K562 (cell line): ENCODE results near the gene TSGA10. TPM values are rescaled to one million over a fixed set of nuclear protein-coding genes. Genes with fewer than 3 reads are reported as not detected.

ENCODE experiments used
- ATAC-seq: fragments of 200-7000 bp; cut with Tn5 transposase; 3 replicates; pipeline ENCODE4 v1.9.1; 2020; ENCODE audit warnings: moderate library complexity
- BruUV-seq: library from RNA; stranded (reverse); fragments of 400-500 nt; replicated peaks from 2 replicates; lab custom pipeline; 2021; lab: Mats Ljungman, UMichigan
- CTCF ChIA-PET: fragments of 300-600 bp; formaldehyde crosslinking; extraction: SDS; loops from one replicate; lab custom pipeline; 2021; ENCODE audit warnings: low intra/inter-chr PET ratio; lab: Yijun Ruan, JAX
- POLR2A ChIA-PET: fragments of 300-600, 350-650 bp; sonication (Branson Sonifier 250); formaldehyde crosslinking; extraction: SDS; loops from one replicate; lab custom pipeline; 2021; ENCODE audit warnings: antibody characterized with exemption, inconsistent platforms; lab: Yijun Ruan, JAX
- DNase-seq, 4 experiments: peaks; one replicate each; pipeline versions ENCODE4 v3.0.0 to v3.0.0-alpha.2; 2011 to 2018; ENCODE audit warnings: low spot score in 3 of 4, mixed read lengths in 3 of 4; ENCODE audit errors: extremely low read depth in 1 of 4
- FAIRE-seq: peaks from 2 replicates; lab custom pipeline; 2011; peaks lifted over from hg19 to GRCh38; lab: Jason Lieb, UNC
- H2AFZ ChIP-seq: 2 replicates; pipeline ENCODE4 v1.6.0; 2011; ENCODE audit warnings: low read depth, low read length, control low read depth, inconsistent platforms
- H3K27ac ChIP-seq: fragments of 200-600 bp; 3 replicates; pipeline ENCODE4 v1.8.0; 2011; ENCODE audit warnings: low read depth, mild to moderate bottlenecking, control low read depth, inconsistent platforms, low read length, moderate library complexity, mixed read lengths; ENCODE audit errors: extremely low read depth
- H3K27me3 ChIP-seq, 2 experiments: fragments of 300-600 bp in 1 of 2; 2 replicates in 1 of 2; 3 replicates in 1 of 2; pipeline versions ENCODE4 v1.6.0 to v1.8.0; 2011; ENCODE audit warnings: inconsistent platforms in 2 of 2, low read length in 2 of 2, mild to moderate bottlenecking in 1 of 2, mixed read lengths in 1 of 2, moderate library complexity in 1 of 2; ENCODE audit not compliant: control insufficient read depth in 2 of 2, insufficient read depth in 2 of 2
- H3K36me3 ChIP-seq: fragments of 300-600 bp; 3 replicates; pipeline ENCODE4 v1.8.0; 2011; ENCODE audit warnings: mild to moderate bottlenecking, low read length, inconsistent platforms; ENCODE audit not compliant: control insufficient read depth, insufficient read depth
- H3K4me1 ChIP-seq, 2 experiments: fragments of 200-600 bp in 1 of 2; replicated peaks in 1 of 2; 2 replicates in 1 of 2; 3 replicates in 1 of 2; pipeline versions ENCODE4 v1.5.1 to v1.8.0; 2011; ENCODE audit warnings: inconsistent platforms in 2 of 2, low read length in 2 of 2, mild to moderate bottlenecking in 1 of 2, mixed read lengths in 1 of 2, moderate library complexity in 1 of 2; ENCODE audit not compliant: control insufficient read depth in 2 of 2, insufficient read depth in 2 of 2
- H3K4me2 ChIP-seq: 2 replicates; pipeline ENCODE4 v1.6.1; 2011; ENCODE audit warnings: low read length, control low read depth, inconsistent platforms, mixed read lengths; ENCODE audit not compliant: insufficient read depth
- H3K4me3 ChIP-seq: fragments of 200-600 bp; sonication (generic), shearing (Covaris generic); 2 replicates; pipeline ENCODE4 v1.5.1; 2016; ENCODE audit warnings: control low read depth, inconsistent platforms
- H3K79me2 ChIP-seq: fragments of 200-600 bp; 3 replicates; pipeline ENCODE4 v1.8.0; 2011; ENCODE audit warnings: low read length, inconsistent platforms; ENCODE audit not compliant: control insufficient read depth, insufficient read depth
- H3K9ac ChIP-seq, 2 experiments: 2 replicates each; pipeline versions ENCODE4 v1.6.0 to v1.6.1; 2011; ENCODE audit warnings: low read depth in 2 of 2, low read length in 2 of 2, control low read depth in 1 of 2, inconsistent platforms in 1 of 2, mild to moderate bottlenecking in 1 of 2, mixed read lengths in 1 of 2; ENCODE audit not compliant: insufficient read depth in 1 of 2
- H3K9me1 ChIP-seq: one replicate; pipeline ENCODE4 v1.6.0; 2011; ENCODE audit warnings: inconsistent platforms, mild to moderate bottlenecking, low read length, moderate library complexity; ENCODE audit not compliant: control insufficient read depth, insufficient read depth
- H3K9me3 ChIP-seq: replicated peaks from 2 replicates; pipeline ENCODE4 v1.5.1; 2011; ENCODE audit warnings: low read depth, low read length, inconsistent platforms; ENCODE audit not compliant: control insufficient read depth, insufficient read depth
- H4K20me1 ChIP-seq: replicated peaks from 2 replicates; pipeline ENCODE4 v1.6.1; 2011; ENCODE audit warnings: low read length, inconsistent platforms, mixed read lengths; ENCODE audit not compliant: control insufficient read depth, insufficient read depth
- CBFB ChIP-seq: sonication (generic); formaldehyde crosslinking; IDR thresholded peaks from 2 replicates; pipeline ENCODE4 v1.4.0; 2020; ENCODE audit warnings: mild to moderate bottlenecking, missing genetic modification reagents
- EP400 ChIP-seq: fragments of 450-650 bp; IDR thresholded peaks from 2 replicates; pipeline ENCODE4 v1.6.1; 2017; ENCODE audit warnings: antibody characterized with exemption, mild to moderate bottlenecking, moderate library complexity
- GTF2F1 ChIP-seq: IDR thresholded peaks from 2 replicates; pipeline ENCODE4 v1.6.1; 2011; ENCODE audit warnings: low read depth, low read length, improper control_type of control experiment
- HMG20A ChIP-seq: fragments of 450-650 bp; formaldehyde crosslinking; conservative IDR thresholded peaks from 2 replicates; pipeline ENCODE4 v1.4.0; 2020; ENCODE audit warnings: mild to moderate bottlenecking, mixed read lengths
- HNRNPH1 ChIP-seq: fragments of 200-400 bp; formaldehyde crosslinking; optimal IDR thresholded peaks from 2 replicates; pipeline ENCODE3; 2017; ENCODE audit warnings: low read depth, mild to moderate bottlenecking, low read length, moderate library complexity
- HOXB6 ChIP-seq: fragments of 250-450 bp; sonication (Bioruptor Pico); IDR thresholded peaks from 2 replicates; pipeline ENCODE4 v1.5.1; 2022; ENCODE audit warnings: mild to moderate bottlenecking, borderline replicate concordance
- KDM4B ChIP-seq, 2 experiments: fragments of 450-650 bp in 1 of 2; sonication (generic) in 1 of 2; IDR thresholded peaks; 2 replicates each; pipeline ENCODE4 v1.6.1; 2016 to 2017; ENCODE audit warnings: borderline replicate concordance in 2 of 2, antibody characterized with exemption in 1 of 2, low read depth in 1 of 2, mild to moderate bottlenecking in 1 of 2
- MAZ ChIP-seq, 2 experiments: fragments of 450-650 bp in 1 of 2; sonication (generic) in 1 of 2; formaldehyde crosslinking; IDR thresholded peaks in 1 of 2; conservative IDR thresholded peaks in 1 of 2; 2 replicates each; pipeline versions ENCODE4 v1.4.0 to v1.5.0; 2020; ENCODE audit warnings: mild to moderate bottlenecking in 1 of 2, missing genetic modification reagents in 1 of 2
- MCM7 ChIP-seq, 2 experiments: fragments of 450-650 bp; IDR thresholded peaks; 2 replicates each; pipeline ENCODE4 v1.6.1; 2016 to 2018
- NFATC3 ChIP-seq: fragments of 450-650 bp; IDR thresholded peaks from 2 replicates; pipeline ENCODE4 v1.6.1; 2017; ENCODE audit warnings: mild to moderate bottlenecking
- PCBP1 ChIP-seq: fragments of 200-400 bp; formaldehyde crosslinking; IDR thresholded peaks from 2 replicates; pipeline ENCODE4 v1.6.1; 2018; ENCODE audit warnings: mild to moderate bottlenecking, low read depth, low read length; ENCODE audit not compliant: poor library complexity, severe bottlenecking
- RFX1 ChIP-seq: fragments of 450-650 bp; IDR thresholded peaks from 2 replicates; pipeline ENCODE4 v1.6.1; 2016; ENCODE audit warnings: mild to moderate bottlenecking, moderate library complexity
- TEAD4 ChIP-seq, 2 experiments: sonication (generic) in 1 of 2; formaldehyde crosslinking in 1 of 2; IDR thresholded peaks; 2 replicates each; pipeline versions ENCODE4 v1.6.1 to v1.8.0; 2012 to 2022; ENCODE audit warnings: borderline replicate concordance in 1 of 2, inconsistent platforms in 1 of 2, low read length in 1 of 2, mild to moderate bottlenecking in 1 of 2, missing genetic modification reagents in 1 of 2
- ZNF12 ChIP-seq: sonication (generic); formaldehyde crosslinking; IDR thresholded peaks from 2 replicates; pipeline ENCODE4 v1.4.0; 2020; ENCODE audit warnings: mild to moderate bottlenecking, missing genetic modification reagents
- ZNF551 ChIP-seq: fragments of 250-450 bp; sonication (Bioruptor Pico); IDR thresholded peaks from 2 replicates; pipeline ENCODE4 v1.5.0; 2021; ENCODE audit warnings: mild to moderate bottlenecking, moderate library complexity
- WGBS: fragments of 100-300 bp; shearing (Covaris generic); methylation state at CpG from one replicate; pipeline ENCODE4 v1.1.6; 2016; ENCODE audit warnings: low coverage, mixed read lengths; ENCODE audit not compliant: insufficient coverage; ENCODE audit errors: missing lambda C conversion rate; 5-methylcytosine and 5-hydroxymethylcytosine counted together
- in situ Hi-C: fragments of 300-500 bp; cut with MboI; formaldehyde crosslinking; loops from 4 replicates; pipeline ENCODE4 v1.15.0; 2018; ENCODE audit warnings: inconsistent platforms, mixed read lengths
- intact Hi-C: fragments of 100-400 bp; cut with micrococcal nuclease; formaldehyde crosslinking; loops from 2 replicates; pipeline ENCODE4 v1.14.2; 2022
- polyA plus RNA-seq, 8 experiments: library from polyadenylated mRNA; depleted of rRNA in 4 of 8; stranded (reverse) in 5 of 8; unstranded in 3 of 8; fragments of >200 nt; fragmentation: Nextera tagmentation in 2 of 8; fragmentation: Illumina TruSeq in 1 of 8; extraction: Ambion mirVana in 2 of 8; extraction: Trizol in 1 of 8; gene quantifications; 2 replicates each; pipeline versions ENCODE4 v1.2.1 to v1.2.3, GENCODE V29; 2011 to 2014; ENCODE audit warnings: inconsistent platforms in 1 of 8, missing spikeins in 1 of 8
- total RNA-seq, 7 experiments: library from RNA; depleted of rRNA in 6 of 7; stranded (reverse); fragments of >200 nt in 6 of 7; fragmentation: Illumina TruSeq in 2 of 7; extraction: Trizol in 2 of 7; gene quantifications; 2 replicates each; pipeline versions ENCODE4 v1.2.1 to v1.2.3, GENCODE V29; 2011 to 2021; ENCODE audit warnings: low replicate concordance in 1 of 7
- TF ChIP-seq, protein P1 (sequence below): conservative IDR thresholded peaks from 2 replicates; pipeline ENCODE4 v1.6.1; 2011; ENCODE audit warnings: low read depth, mild to moderate bottlenecking, low read length; ENCODE audit not compliant: control insufficient read depth
- TF ChIP-seq, protein P2 (sequence below): fragments of 450-650 bp; IDR thresholded peaks from 2 replicates; pipeline ENCODE4 v1.7.1; 2018; ENCODE audit warnings: mild to moderate bottlenecking, low read depth; ENCODE audit not compliant: partially characterized antibody

TSGA10 gene
- total and polyA plus RNA-seq, 9 of the 15 experiments (the other 6 are each of a cell fraction or from before 2014, with no cell fraction given): 2.1 to 11.3 (median 3.2) TPM

DNA sequence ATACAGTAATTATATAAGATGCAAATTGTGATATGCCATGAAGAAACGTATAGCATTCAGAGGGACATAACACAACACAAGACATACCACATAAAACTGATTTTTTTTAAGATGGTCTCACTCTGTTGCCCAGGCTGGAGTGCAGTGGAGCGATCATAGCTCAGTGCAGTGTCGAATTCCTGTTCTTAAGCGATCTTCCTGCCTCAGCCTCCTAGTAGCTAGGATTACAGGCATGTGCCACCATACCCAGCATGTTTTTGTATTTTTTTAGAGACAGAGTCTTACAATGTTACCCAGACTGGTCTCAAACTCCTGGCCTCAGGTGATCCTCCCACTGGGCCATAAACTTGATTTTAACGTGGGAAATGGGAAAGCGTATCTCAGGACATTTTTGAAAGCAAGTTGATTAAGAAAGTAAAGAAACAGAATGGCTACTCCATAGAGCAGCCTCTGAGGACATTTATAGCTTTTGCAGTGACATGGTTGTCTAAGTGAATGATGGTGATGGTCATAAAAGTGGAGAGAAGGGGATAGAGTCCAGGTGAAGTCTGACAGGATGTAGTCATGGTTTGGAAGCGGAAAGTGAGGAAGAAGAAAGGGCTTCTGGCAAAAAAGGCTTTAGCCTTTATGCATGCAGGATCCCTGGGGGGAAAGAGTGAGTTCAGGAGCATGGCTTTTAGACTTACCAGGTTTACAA, 2.4 kb downstream of the TSGA10 start (continued):
- TF ChIP-seq PCBP1 (no peak), RFX1 (no peak)

DNA sequence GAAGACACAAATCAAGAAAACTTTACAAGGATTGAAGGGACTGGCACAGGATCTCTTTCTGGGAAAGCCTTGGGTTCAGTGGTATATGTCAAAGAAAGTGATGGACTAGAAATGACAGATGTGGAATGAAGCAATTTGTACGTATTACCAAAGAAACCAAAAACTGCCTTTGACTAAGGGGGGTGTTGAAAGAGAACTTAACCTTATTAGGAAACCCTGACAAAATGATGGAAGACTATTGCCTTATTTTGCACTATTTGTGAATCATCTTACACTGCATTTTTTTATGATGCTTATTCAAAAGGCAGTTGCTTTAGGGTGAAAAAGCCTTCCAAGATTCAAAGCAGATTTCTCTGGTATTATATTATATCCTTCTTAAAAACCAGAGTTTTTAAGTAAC, 4.0 kb downstream of the TSGA10 start:
- POLR2A ChIA-PET: no interaction called here
- H3K4me2 ChIP-seq: no peak overlapping the region
- intact Hi-C loops (no loop called here), in situ Hi-C loops (no loop called here)
- no peaks in the 10 kb centered on the region for H4K20me1 ChIP-seq
- H3K4me1 ChIP-seq: peaks cover 11 to 16% of the 10 kb centered on the region in 2 experiments; a peak in 4 of 5 replicates
- no peaks in the 10 kb centered on the region for H3K9me1 ChIP-seq
- no peak for ATAC-seq
- no peak overlapping the region for H3K4me3 ChIP-seq
- no peaks in the 10 kb centered on the region for H3K9me3 ChIP-seq
- peaks cover 6% of the 10 kb centered on the region; the same call in 1 of the 3 replicates for H3K36me3 ChIP-seq
- DNase-seq: no peak
- no peak for FAIRE-seq
- no TSS peak for BruUV-seq
- H3K27me3 ChIP-seq: no peaks in the 10 kb centered on the region
- no peak overlapping the region for H3K9ac ChIP-seq
- 78% methylated on average over 1 of the region's 1 CpG for WGBS
- no peak overlapping the region for H3K27ac ChIP-seq
- peaks cover 27% of the 10 kb centered on the region for H3K79me2 ChIP-seq
- no peak overlapping the region for H2AFZ ChIP-seq
- CTCF ChIA-PET: no interaction called here
- TF ChIP-seq, protein P1, sequence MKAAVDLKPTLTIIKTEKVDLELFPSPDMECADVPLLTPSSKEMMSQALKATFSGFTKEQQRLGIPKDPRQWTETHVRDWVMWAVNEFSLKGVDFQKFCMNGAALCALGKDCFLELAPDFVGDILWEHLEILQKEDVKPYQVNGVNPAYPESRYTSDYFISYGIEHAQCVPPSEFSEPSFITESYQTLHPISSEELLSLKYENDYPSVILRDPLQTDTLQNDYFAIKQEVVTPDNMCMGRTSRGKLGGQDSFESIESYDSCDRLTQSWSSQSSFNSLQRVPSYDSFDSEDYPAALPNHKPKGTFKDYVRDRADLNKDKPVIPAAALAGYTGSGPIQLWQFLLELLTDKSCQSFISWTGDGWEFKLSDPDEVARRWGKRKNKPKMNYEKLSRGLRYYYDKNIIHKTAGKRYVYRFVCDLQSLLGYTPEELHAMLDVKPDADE: no peak
- TF ChIP-seq TEAD4 (IDR thresholded peaks at IDR 0.05; ENCODE audit: low read length) (no peak), TEAD4 (CRISPR knock-in tag; IDR thresholded peaks at IDR 0.05; ENCODE audit: borderline replicate concordance) (no peak), HNRNPH1 (no peak), MAZ (CRISPR knock-in tag; conservative IDR thresholded peaks at IDR 0.05 in 1 of 2, IDR thresholded peaks at IDR 0.05 in 1 of 2) (no peak), HOXB6 (no peak), ZNF551 (CRISPR knock-in tag) (no peak), NFATC3 (no peak), CBFB (CRISPR knock-in tag) (no peak), GTF2F1 (no peak), MCM7 (IDR thresholded peaks at IDR 0.05) (no peak), KDM4B (IDR thresholded peaks at IDR 0.05; ENCODE audit: borderline replicate concordance in 2 of 2, low read depth in 1 of 2) (no peak), HMG20A (CRISPR knock-in tag) (no peak), ZNF12 (CRISPR knock-in tag) (no peak), EP400 (no peak)
- TF ChIP-seq, protein P2, sequence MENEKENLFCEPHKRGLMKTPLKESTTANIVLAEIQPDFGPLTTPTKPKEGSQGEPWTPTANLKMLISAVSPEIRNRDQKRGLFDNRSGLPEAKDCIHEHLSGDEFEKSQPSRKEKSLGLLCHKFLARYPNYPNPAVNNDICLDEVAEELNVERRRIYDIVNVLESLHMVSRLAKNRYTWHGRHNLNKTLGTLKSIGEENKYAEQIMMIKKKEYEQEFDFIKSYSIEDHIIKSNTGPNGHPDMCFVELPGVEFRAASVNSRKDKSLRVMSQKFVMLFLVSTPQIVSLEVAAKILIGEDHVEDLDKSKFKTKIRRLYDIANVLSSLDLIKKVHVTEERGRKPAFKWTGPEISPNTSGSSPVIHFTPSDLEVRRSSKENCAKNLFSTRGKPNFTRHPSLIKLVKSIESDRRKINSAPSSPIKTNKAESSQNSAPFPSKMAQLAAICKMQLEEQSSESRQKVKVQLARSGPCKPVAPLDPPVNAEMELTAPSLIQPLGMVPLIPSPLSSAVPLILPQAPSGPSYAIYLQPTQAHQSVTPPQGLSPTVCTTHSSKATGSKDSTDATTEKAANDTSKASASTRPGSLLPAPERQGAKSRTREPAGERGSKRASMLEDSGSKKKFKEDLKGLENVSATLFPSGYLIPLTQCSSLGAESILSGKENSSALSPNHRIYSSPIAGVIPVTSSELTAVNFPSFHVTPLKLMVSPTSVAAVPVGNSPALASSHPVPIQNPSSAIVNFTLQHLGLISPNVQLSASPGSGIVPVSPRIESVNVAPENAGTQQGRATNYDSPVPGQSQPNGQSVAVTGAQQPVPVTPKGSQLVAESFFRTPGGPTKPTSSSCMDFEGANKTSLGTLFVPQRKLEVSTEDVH: no peak
